ENCODE data around the gene SSC4D. TPM values are rescaled to one million over a fixed set of nuclear protein-coding genes. Genes with fewer than 3 reads are reported as not detected.
A peak's percentile ranks its signal among the peaks of the same experiment; 100 is the strongest.

Gene SSC4D
- total and polyA plus RNA-seq, 8 donors, result 0.79 to 10.3 (median 2.8) TPM

- ATAC-seq (peak in 3 of 4 donors; percentile 28 to 64 (median 58)), FAIRE-seq (no peak), DNase-seq (no peak)
- Histone ChIP-seq H3K36me3 (peaks cover 0 to 26% (median 0%) of the 10 kb centered on the region in 3 donors), H3K27ac (no peak overlapping the region), H3K9me3 (no peaks in the 10 kb centered on the region), H3K4me3 (no peak overlapping the region), H3K4me1 (peaks cover 0 to 6% (median 3%) of the 10 kb centered on the region in 3 donors), H3K27me3 (no peaks in the 10 kb centered on the region)
- intact Hi-C loops (cut with DNase I), result no loop called here
- WGBS, 2 donors, result 84 to 86% methylated on average over 6 of the region's 6 CpGs
- TF ChIP-seq CTCF (IDR thresholded peaks at IDR 0.05), result no peak
These were observed 63.4 kb downstream of the SSC4D start for GRCh38 chr7:76346097-76346496.

- Histone ChIP-seq H3K9me3 (no peaks in the 10 kb centered on the region), H3K4me1 (peaks cover 0 to 7% (median 0%) of the 10 kb centered on the region in 3 donors), H3K4me3 (no peak overlapping the region), H3K27me3 (no peaks in the 10 kb centered on the region), H3K27ac (no peak overlapping the region), H3K36me3 (peaks cover 0 to 26% (median 0%) of the 10 kb centered on the region in 3 donors)
- ATAC-seq, result no peak
- TF ChIP-seq CTCF (IDR thresholded peaks at IDR 0.05), result no peak
- no peak for FAIRE-seq
- WGBS, 2 donors, result 93 to 95% methylated on average over 6 of the region's 6 CpGs
- DNase-seq, result no peak
- intact Hi-C loops (cut with DNase I), result no loop called here
These were observed 65.6 kb downstream of the SSC4D start for GRCh38 chr7:76343931-76344321.

- intact Hi-C loops (cut with DNase I), result no loop called here
- no peaks in the 10 kb centered on the region for H3K9me3 ChIP-seq
- peaks cover 0 to 12% (median 0%) of the 10 kb centered on the region in 3 donors for H3K4me1 ChIP-seq
- no peak overlapping the region for H3K4me3 ChIP-seq
- H3K27me3 ChIP-seq, result no peaks in the 10 kb centered on the region
- H3K27ac ChIP-seq, result no peak overlapping the region
- FAIRE-seq, result no peak
- WGBS, 2 donors, result 80 to 90% methylated on average over 6 of the region's 6 CpGs
- H3K36me3 ChIP-seq, result peaks cover 0 to 26% (median 0%) of the 10 kb centered on the region in 3 donors
- no peak for ATAC-seq
- DNase-seq, result no peak
- no peak for TF ChIP-seq CTCF (IDR thresholded peaks at IDR 0.05)
These were observed 66.1 kb downstream of the SSC4D start for GRCh38 chr7:76343294-76343930.

DNA sequence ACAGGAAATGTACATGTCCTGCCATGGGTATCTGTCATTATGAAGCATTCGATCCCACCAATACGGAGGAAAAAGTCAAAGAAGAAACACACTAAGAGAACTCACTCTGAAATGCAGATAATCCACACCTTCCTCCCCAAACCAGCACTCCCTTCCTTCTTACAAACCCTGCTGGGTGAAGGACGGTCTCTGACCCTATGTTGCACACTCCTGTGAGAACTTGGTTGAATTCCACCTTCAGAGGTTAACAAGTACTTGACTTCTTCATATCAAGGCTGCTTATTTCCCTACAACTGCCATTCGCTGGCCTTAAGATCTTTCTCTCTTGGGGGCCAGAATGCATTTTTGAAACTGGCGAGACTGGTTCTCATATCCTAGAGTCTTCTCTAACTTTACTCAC is 67.3 kb downstream of the SSC4D start:
- ATAC-seq, result no peak

More for the DNA sequence above, 67.3 kb downstream of the SSC4D start:
- 78 to 88% methylated on average over 5 of the region's 5 CpGs for whole genome bisulfite sequencing, 2 donors
- H3K4me3 ChIP-seq, result no peak overlapping the region
- intact Hi-C loops (cut with DNase I), result no loop called here
- no peak for DNase-seq
- FAIRE-seq, result no peak
- no peak overlapping the region for H3K27ac ChIP-seq
- H3K9me3 ChIP-seq, result no peaks in the 10 kb centered on the region
- TF ChIP-seq CTCF (IDR thresholded peaks at IDR 0.05), result no peak
- H3K36me3 ChIP-seq, result peaks cover 0 to 23% (median 0%) of the 10 kb centered on the region in 3 donors
- H3K4me1 ChIP-seq, result peaks cover 0 to 15% (median 0%) of the 10 kb centered on the region in 3 donors
- no peaks in the 10 kb centered on the region for H3K27me3 ChIP-seq
